CD4-positive, alpha-beta T cell treated with Interleukin-15 for 4 hours (primary cell): ENCODE measurements around the gene ESR1.
A peak's percentile ranks its signal among the peaks of the same experiment; 100 is the strongest.
"Not testable (repeated sequence)": the region's sequence is repeated elsewhere in the genome, so short reads cannot be mapped to it uniquely, and the experiment has no call there.

Experiments used
- DNase-seq: peaks from one replicate; pipeline ENCODE4 v3.0.0-alpha.2; 2020; ENCODE audit warnings: low spot score

Gene ESR1

GRCh38 chr6:151899221-151899620 lies 91.7 kb downstream of the ESR1 start:
- DNase-seq: not testable (repeated sequence)

- not testable (repeated sequence) for DNase-seq
Measured at GRCh38 chr6:151899796-151900195, 92.3 kb downstream of the ESR1 start.

- DNase-seq: no peak
Measured at GRCh38 chr6:151900256-151900655, 92.8 kb downstream of the ESR1 start.

- no peak for DNase-seq
Measured at GRCh38 chr6:151901009-151901411, 93.5 kb downstream of the ESR1 start.

- DNase-seq: no peak
Measured at GRCh38 chr6:151904631-151905030, 97.1 kb downstream of the ESR1 start.

GRCh38 chr6:151905072-151905471 lies 97.6 kb downstream of the ESR1 start:
- DNase-seq: no peak

- DNase-seq: no peak
Measured at GRCh38 chr6:151905854-151906253, 98.4 kb downstream of the ESR1 start.

- no peak for DNase-seq
Measured at GRCh38 chr6:151911401-151911800, 103.9 kb downstream of the ESR1 start.

GRCh38 chr6:151914484-151914883 lies 107.0 kb downstream of the ESR1 start:
- DNase-seq: no peak

- no peak for DNase-seq
Measured at GRCh38 chr6:151916075-151916474, 108.6 kb downstream of the ESR1 start.

- no peak for DNase-seq
Measured at GRCh38 chr6:151916680-151917164, 109.2 kb downstream of the ESR1 start.

GRCh38 chr6:151917531-151918329 lies 110.2 kb downstream of the ESR1 start:
- DNase-seq: no peak

- DNase-seq: no peak
Measured at GRCh38 chr6:151940307-151940706, 132.8 kb downstream of the ESR1 start.

- DNase-seq: peak; percentile 3
Measured at GRCh38 chr6:151948002-151948743, 140.7 kb downstream of the ESR1 start.

- DNase-seq: no peak
Measured at GRCh38 chr6:151958332-151958731, 150.8 kb downstream of the ESR1 start.

- DNase-seq: no peak
Measured at GRCh38 chr6:151959086-151959485, 151.6 kb downstream of the ESR1 start.

- no peak for DNase-seq
Measured at GRCh38 chr6:151961809-151962208, 154.3 kb downstream of the ESR1 start.

GRCh38 chr6:151962246-151962846 lies 154.9 kb downstream of the ESR1 start:
- no peak for DNase-seq

GRCh38 chr6:151963001-151963400 lies 155.5 kb downstream of the ESR1 start:
- no peak for DNase-seq

- DNase-seq: not testable (repeated sequence)
Measured at GRCh38 chr6:151964412-151964811, 156.9 kb downstream of the ESR1 start.

GRCh38 chr6:151974061-151974617 lies 166.7 kb downstream of the ESR1 start:
- no peak for DNase-seq

- no peak for DNase-seq
Measured at GRCh38 chr6:151975795-151976194, 168.3 kb downstream of the ESR1 start.
